HG02943 (cell line): ENCODE data around the gene RPTOR.

ENCODE experiments used
- ATAC-seq: cut with Tn5 transposase; IDR thresholded peaks from one replicate; pipeline ENCODE4 v1.9.1; 2021; ENCODE audit warnings: mild to moderate bottlenecking, low read depth, moderate library complexity; ENCODE audit not compliant: unreplicated experiment

The RPTOR gene

DNA sequence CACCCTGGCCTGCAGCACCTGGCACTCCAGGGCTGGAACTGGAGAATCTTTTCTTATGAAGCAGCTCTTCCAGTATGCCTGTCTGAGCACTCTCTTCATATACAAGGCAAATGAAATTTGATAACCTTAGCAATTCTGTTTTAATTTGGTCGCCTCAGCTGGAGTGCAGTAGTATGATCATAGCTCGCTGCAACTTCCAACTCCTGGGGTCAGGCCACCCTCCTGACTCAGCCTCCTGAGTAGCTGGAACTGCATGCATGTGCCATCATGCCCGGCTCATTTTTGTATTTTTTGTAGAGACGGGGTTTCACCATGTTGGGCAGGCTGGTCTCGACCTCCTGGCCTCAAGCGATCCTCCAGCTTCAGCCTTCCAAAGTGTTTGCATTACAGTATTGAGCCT, 306.2 kb downstream of the RPTOR start:
- ATAC-seq = no peak

GRCh38 chr17:80851277-80851925, 306.8 kb downstream of the RPTOR start:
- no peak for ATAC-seq

DNA sequence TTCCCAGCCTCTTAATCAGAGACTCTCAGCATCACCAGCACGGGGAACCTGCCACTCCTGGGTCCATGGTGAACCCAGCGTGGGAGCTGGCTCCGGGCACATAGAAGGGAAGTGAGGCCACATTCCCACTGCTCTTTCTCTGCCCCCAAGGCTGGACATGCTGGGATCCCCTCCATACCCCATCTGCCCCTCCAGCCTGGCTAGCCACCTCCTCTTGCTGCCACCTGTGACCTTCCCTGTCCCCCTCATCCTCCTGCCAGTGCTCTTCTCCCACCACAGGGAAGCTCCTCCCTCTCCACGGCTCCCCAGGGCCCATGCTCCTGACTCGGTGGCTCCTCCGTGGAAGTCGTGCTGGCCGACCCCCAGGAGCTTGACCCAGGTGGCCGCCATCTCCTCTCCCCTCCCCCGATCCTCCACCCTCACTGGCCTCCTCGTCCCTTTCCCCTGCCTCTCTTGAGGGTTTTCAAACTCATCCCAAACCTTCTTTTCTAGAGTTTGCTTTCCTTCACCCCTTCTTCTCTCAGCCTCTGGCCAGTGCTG, 307.9 kb downstream of the RPTOR start:
- ATAC-seq = no peak

DNA sequence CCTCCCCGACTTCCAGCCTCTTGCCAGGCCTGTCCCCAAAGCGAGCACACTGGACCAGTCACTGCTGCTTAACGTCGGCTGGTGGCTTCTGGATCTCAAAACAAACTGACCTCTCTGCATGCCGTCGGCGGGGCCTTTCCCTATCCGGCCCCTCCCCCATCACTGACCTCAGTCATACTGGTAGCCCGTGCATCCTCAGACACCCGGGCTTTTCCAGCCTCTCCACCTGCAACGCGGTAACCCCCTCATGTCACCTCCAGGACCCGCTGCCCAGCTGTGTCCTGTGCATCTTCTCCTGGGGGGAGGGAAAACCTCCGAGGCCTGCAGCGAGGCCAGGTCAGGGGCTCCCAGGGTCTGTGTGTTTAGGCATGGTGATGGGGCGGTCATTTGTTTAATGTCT, 308.4 kb downstream of the RPTOR start:
- ATAC-seq = no peak

DNA sequence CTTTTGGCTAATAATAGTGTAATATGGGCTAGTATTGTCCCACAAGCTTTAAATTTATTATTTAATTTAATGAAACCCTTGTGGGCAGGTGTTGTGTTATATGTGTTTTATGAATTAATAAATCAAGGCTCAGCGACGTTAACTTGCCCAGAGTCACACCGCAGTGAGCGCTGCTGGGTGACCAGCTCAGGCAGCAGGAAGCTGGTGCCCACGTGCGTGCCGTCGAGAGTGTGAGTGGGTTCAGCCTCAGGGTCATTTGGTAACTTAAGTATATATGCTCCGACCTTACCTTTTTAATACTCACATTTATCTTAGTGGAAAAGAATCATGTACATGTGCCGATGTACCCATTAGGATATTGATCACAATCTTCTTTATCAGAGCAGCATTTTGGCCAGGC, 309.6 kb downstream of the RPTOR start:
- no peak for ATAC-seq

- ATAC-seq = no peak
Observed at GRCh38 chr17:80855196-80855947, 310.7 kb downstream of the RPTOR start.

DNA sequence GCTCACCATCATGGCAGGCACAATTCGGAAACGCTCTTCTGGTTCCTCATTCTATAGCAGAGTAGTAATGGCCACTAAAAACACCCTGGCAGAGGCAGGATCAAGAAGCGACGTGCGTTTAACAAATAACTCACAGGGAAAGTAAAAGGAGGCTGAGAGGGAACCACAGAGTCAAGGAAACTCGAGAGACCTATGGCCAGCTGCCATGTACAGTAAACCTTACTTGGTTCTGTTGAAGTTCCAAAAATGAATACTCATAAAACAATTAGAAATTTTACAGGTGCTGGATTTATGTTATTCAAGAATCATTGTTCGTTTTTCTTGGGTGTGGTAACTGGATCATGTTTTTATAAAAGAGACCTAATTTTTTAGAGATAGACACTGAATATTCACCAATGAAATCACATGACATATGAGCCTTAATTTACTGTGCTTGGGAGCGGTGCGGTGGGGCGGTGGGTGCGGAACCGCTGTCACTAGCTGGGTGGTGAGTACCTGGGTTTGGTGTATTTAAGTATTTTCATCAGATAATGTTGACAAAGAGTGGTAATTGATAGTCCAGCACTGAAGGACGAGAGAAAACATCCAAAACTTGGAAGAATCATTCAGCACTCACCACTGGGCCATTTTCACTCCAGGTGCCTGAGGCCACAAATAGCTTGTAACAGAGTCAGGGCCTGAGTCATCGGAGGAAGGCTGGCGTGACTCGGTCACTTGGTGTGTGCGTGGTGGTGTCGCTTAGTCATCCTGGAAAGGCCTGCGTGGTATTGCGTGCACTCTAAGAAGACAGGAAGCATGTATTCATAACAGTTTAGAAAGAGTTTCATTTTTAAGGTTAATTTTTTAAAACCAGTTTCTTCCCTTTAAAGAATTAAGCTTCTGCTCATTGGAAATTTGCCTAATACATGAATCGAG, 311.6 kb downstream of the RPTOR start:
- ATAC-seq = no peak

GRCh38 chr17:80856863-80857755, 312.5 kb downstream of the RPTOR start:
- ATAC-seq = no peak

GRCh38 chr17:80857756-80858171, 313.1 kb downstream of the RPTOR start:
- no peak for ATAC-seq

DNA sequence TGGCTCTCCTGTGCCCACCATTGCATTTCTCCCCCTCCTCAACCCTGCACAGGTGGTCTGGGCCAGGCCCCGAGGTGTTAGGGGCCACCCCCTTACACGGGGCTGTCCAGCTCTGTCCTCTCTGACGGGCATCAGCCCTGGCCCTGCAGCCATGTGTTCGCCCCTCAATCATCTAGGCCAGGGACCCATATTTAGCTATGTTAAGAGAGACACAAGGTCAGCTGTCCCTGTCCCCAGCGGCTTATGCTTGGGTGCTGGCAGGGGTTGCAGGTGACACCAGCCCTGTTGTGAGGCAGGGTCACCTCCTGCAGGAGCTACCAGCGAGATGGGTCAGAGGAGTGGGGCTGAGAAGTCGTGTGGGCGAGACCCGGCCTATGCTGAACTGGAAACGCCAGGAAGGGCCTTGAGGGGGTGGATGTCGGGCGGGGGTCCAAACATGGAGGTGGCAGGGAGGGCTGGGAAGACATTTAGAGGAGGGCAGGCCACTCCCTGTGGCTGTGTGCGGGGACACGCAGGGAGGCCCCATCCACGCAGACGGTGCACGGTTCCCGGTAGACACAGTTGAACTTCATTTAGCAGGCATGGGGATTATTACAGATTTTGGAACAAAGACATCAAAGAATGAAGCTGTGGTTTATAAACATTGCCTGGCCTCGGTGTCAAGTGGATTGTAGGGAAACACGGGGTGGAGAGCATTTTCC, 313.8 kb downstream of the RPTOR start:
- ATAC-seq = no peak

DNA sequence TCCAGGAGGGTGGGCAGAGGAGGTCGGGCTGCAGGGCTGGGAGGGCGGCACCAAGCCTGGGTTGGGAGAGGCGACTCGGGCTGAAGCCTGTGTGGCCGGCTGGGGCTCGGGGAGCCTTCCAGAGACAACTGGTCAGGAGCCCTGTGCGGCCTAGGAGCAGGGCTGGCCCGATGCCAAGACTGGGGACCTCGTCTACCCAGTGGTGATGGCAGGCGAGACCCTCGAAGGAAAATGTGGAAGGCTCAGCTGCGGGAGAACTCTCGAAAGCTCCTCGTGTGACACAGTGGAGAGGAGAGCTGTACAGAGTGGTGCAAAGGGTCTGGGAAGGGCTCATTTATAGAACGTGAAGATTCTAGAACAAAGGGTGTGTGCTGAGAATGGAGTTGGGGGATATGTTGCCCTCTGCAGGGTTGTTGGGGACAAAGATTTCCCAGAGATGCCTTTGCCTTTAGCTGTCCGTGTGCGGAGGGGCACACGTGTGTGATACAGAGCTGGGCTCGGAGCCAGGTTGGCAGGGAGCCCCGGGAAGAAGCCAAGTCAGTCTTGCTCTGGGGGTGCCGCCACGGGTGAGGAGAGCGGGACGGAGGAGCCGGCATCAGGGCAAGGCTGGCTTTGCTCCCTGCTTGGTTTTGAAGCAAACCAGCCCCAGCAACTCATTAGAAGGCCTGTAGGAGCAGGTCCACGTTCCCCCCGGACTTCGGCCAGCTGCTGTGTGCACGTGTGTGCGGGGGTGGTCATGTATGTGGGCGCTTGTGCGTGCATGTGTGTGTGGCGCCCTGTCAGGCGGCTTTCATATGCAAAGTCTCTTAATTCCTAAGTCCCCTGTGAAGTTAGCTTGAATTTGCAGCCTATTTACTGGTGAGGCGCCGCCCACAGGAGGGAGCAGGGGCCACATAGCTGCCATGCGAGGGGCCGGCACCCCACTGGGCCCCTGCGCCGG, 314.6 kb downstream of the RPTOR start:
- no peak for ATAC-seq

DNA sequence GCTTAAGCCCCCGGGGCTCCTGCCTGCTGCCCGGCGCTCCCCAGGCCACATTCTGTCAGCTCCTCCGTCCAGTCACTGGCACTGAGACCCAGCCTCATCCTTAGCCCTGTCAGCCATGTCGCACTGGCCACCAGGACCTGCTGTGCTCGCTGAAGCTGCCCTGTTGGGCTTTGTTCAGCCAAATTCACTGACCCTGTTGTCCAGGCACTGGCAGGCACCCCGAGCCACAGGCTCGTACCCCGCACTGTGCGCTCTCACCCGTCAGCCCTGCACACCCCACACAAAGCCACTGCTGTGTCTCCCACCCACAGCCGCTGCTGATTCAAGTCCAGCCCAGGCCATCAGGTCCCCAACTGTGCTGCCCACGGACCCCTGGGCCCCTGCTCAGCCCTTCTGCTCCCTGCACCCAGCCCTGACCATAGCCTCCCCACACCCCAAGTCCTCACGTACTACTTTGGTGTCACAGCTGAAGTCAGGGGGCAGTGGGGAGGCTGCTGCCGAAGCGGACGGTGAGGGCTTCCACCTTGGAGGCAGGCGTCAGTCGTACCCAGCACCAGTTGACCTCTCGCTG, 315.5 kb downstream of the RPTOR start:
- no peak for ATAC-seq

- ATAC-seq = no peak
Observed at GRCh38 chr17:80860703-80861417, 316.2 kb downstream of the RPTOR start.

- no peak for ATAC-seq
Observed at GRCh38 chr17:80861418-80861815, 316.8 kb downstream of the RPTOR start.

GRCh38 chr17:80861892-80862291, 317.3 kb downstream of the RPTOR start:
- no peak for ATAC-seq

DNA sequence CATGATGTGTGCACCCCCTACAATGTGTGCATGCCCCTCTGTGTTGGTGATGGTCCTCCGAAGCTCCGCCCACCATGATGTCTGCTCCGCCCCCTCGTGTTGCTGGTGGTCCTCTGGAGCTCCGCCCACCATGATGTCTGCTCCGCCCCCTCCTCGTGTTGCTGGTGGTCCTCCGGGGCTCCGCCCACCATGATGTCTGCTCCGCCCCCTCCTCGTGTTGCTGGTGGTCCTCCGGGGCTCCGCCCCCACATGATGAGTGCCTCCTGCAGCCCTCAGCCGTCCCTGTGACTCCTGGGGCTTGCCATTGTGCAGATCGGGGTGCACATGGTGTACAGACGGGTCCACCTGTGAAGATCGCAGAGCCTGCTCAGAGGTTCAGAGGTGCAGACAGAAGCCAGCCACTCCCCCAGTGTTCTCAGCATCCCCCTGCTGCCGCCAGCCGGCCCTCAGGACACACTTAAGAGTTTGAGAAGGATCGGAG, 317.9 kb downstream of the RPTOR start:
- ATAC-seq = no peak

- ATAC-seq = no peak
Observed at GRCh38 chr17:80862978-80863377, 318.3 kb downstream of the RPTOR start.
